Naive B cell (primary cell): ENCODE measurements around the gene TRAPPC2L. TPM values are rescaled to one million over a fixed set of nuclear protein-coding genes. Genes with fewer than 3 reads are reported as not detected.

Experiments used
- polyA plus RNA-seq, 6 donors: library from polyadenylated mRNA; unstranded; fragments of 300-500 nt; fragmentation: Illumina TruSeq; gene quantifications; one replicate each; pipeline ENCODE4 v1.2.3, GENCODE V29; 2021; ENCODE audit warnings: low read depth in 6 of 6

The TRAPPC2L gene
- polyA plus RNA-seq, 6 donors from 2014 or later = 87.3 to 100 (median 90.9) TPM

Other genes starting within 250 kb of the TRAPPC2L start
- gene IL17C, start 218.6 kb upstream of the TRAPPC2L start, polyA plus RNA-seq = 1 to 10 TPM in 1 of 6 donors, under 1 TPM in 3, not detected in 2; 0.39 to 1.3 (median 0.86) TPM
- 1,000 to 10,000 TPM; 1,408 to 2,468 (median 1,616) TPM for gene CYBA, start 206.1 kb upstream of the TRAPPC2L start, polyA plus RNA-seq
- gene MVD, start 194.0 kb upstream of the TRAPPC2L start, polyA plus RNA-seq = 10 to 100 TPM in 5 of 6 donors, 1 to 10 TPM in 1; 9.7 to 36.1 (median 18.2) TPM
- gene SNAI3, start 170.6 kb upstream of the TRAPPC2L start, polyA plus RNA-seq = 1 to 10 TPM; 1.4 to 9.0 (median 5.9) TPM
- gene RNF166, start 150.7 kb upstream of the TRAPPC2L start, polyA plus RNA-seq = 10 to 100 TPM; 28.0 to 42.5 (median 33.0) TPM
- gene CTU2, start 150.6 kb upstream of the TRAPPC2L start, polyA plus RNA-seq = 10 to 100 TPM in 5 of 6 donors, 1 to 10 TPM in 1; 9.8 to 16.8 (median 13.1) TPM
- 10 to 100 TPM in 2 of 6 donors, 1 to 10 TPM in 4; 4.0 to 17.2 (median 6.2) TPM for gene PIEZO1, start 71.9 kb upstream of the TRAPPC2L start, polyA plus RNA-seq
- gene CDT1, start 53.3 kb upstream of the TRAPPC2L start, polyA plus RNA-seq = under 1 TPM in 5 of 6 donors, not detected in 1; 0.08 to 0.27 (median 0.17) TPM
- gene APRT, start 45.2 kb upstream of the TRAPPC2L start, polyA plus RNA-seq = 100 to 1,000 TPM; 330 to 484 (median 384) TPM
- 10 to 100 TPM in 3 of 6 donors, 1 to 10 TPM in 3; 6.1 to 21.4 (median 9.5) TPM for gene GALNS, start 180 bp upstream of the TRAPPC2L start, polyA plus RNA-seq
- gene PABPN1L, start 9.5 kb downstream of the TRAPPC2L start, polyA plus RNA-seq = not detected
- gene CBFA2T3, start 120.1 kb downstream of the TRAPPC2L start, polyA plus RNA-seq = 10 to 100 TPM in 3 of 6 donors, 1 to 10 TPM in 2, under 1 TPM in 1; 0.14 to 19.0 (median 10.0) TPM
- gene ACSF3, start 236.7 kb downstream of the TRAPPC2L start, polyA plus RNA-seq = 10 to 100 TPM; 30.0 to 43.6 (median 33.9) TPM